Left colon (tissue), 2 donors: Measurements from ENCODE around the gene SCN4B. TPM values are rescaled to one million over a fixed set of nuclear protein-coding genes. Genes with fewer than 3 reads are reported as not detected.
A peak's percentile ranks its signal among the peaks of the same experiment; 100 is the strongest.

Source experiments
- ATAC-seq: fragments of 200-7000 bp; cut with Tn5 transposase; one replicate; pipeline ENCODE4 v1.9.1; 2020; ENCODE audit warnings: mild to moderate bottlenecking, moderate library complexity
- DNase-seq, 2 donors: peaks; one replicate each; pipeline ENCODE4 v3.0.0-alpha.2; 2020
- intact Hi-C, 2 donors: fragments of 100-400 bp; cut with DNase I in 1 of 2; cut with micrococcal nuclease in 1 of 2; formaldehyde crosslinking; loops; one replicate each; pipeline versions ENCODE4 v1.11.2 to v1.14.0; 2022; cut with DNase I, micrococcal nuclease
- total RNA-seq, 2 donors: library from RNA; stranded (reverse); fragmentation: NEBNext Ultra II Directional; extraction: Animal tissue kit (Norgen Biotek cat#: 25700); gene quantifications; one replicate each; pipeline ENCODE4 v1.2.1, GENCODE V29; 2021
- donor health status: DM: no; HTN: no; CAD: no.
- donor health status: DM: yes; HTN: yes; CAD: no.

The SCN4B gene
- total RNA-seq, 2 donors from 2014 or later = 0.67 to 1.6 TPM

- no peak for ATAC-seq
- intact Hi-C loops = no loop called here
- DNase-seq = no peak
Observed at GRCh38 chr11:118138839-118139420, 13.7 kb downstream of the SCN4B start.

GRCh38 chr11:118136801-118137200, 15.8 kb downstream of the SCN4B start:
- ATAC-seq (no peak), DNase-seq (no peak)
- intact Hi-C loops = no loop called here

GRCh38 chr11:118136341-118136740, 16.3 kb downstream of the SCN4B start:
- intact Hi-C loops = no loop called here
- DNase-seq (no peak), ATAC-seq (no peak)

GRCh38 chr11:118135796-118136165, 16.8 kb downstream of the SCN4B start:
- no peak for DNase-seq
- intact Hi-C loops = no loop called here
- no peak for ATAC-seq

- ATAC-seq = peak; percentile 9
- DNase-seq = no peak
- intact Hi-C loops = no loop called here
Observed at GRCh38 chr11:118135051-118135795, 17.4 kb downstream of the SCN4B start.

GRCh38 chr11:118133816-118134215, 18.8 kb downstream of the SCN4B start:
- intact Hi-C loops = no loop called here
- peak; percentile 11 for ATAC-seq
- no peak for DNase-seq

- ATAC-seq (no peak), DNase-seq (no peak)
- intact Hi-C loops = no loop called here
Observed at GRCh38 chr11:118132385-118133151, 20.1 kb downstream of the SCN4B start.

GRCh38 chr11:118129471-118130172, 23.0 kb downstream of the SCN4B start:
- DNase-seq = no peak

GRCh38 chr11:118128721-118129470, 23.7 kb downstream of the SCN4B start:
- DNase-seq (no peak), ATAC-seq (no peak)
- intact Hi-C loops = no loop called here

More at GRCh38 chr11:118129471-118130172, 23.0 kb downstream of the SCN4B start:
- peak; percentile 25 for ATAC-seq
- intact Hi-C loops = no loop called here

GRCh38 chr11:118128310-118128709, 24.3 kb downstream of the SCN4B start:
- no peak for DNase-seq
- ATAC-seq = no peak

GRCh38 chr11:118126082-118126838, 26.4 kb downstream of the SCN4B start:
- ATAC-seq (peak; percentile 13), DNase-seq (no peak)
- intact Hi-C loops = no loop called here

More at GRCh38 chr11:118128310-118128709, 24.3 kb downstream of the SCN4B start:
- intact Hi-C loops = no loop called here

GRCh38 chr11:118124929-118125535, 27.6 kb downstream of the SCN4B start:
- ATAC-seq (no peak), DNase-seq (no peak)
- intact Hi-C loops = no loop called here

- ATAC-seq (no peak), DNase-seq (no peak)
- intact Hi-C loops = no loop called here
Observed at GRCh38 chr11:118120793-118121192, 31.8 kb downstream of the SCN4B start.

- DNase-seq (no peak), ATAC-seq (no peak)
- intact Hi-C loops = no loop called here
Observed at GRCh38 chr11:118117790-118118601, 34.6 kb downstream of the SCN4B start.

- ATAC-seq (no peak), DNase-seq (no peak)
- intact Hi-C loops = no loop called here
Observed at GRCh38 chr11:118115048-118115447, 37.6 kb downstream of the SCN4B start.

GRCh38 chr11:118114266-118114665, 38.4 kb downstream of the SCN4B start:
- no peak for DNase-seq
- intact Hi-C loops = no loop called here
- peak; percentile 13 for ATAC-seq
